ENCODE results near the gene MATN4.
A peak's percentile ranks its signal among the peaks of the same experiment; 100 is the strongest.

The MATN4 gene

DNA sequence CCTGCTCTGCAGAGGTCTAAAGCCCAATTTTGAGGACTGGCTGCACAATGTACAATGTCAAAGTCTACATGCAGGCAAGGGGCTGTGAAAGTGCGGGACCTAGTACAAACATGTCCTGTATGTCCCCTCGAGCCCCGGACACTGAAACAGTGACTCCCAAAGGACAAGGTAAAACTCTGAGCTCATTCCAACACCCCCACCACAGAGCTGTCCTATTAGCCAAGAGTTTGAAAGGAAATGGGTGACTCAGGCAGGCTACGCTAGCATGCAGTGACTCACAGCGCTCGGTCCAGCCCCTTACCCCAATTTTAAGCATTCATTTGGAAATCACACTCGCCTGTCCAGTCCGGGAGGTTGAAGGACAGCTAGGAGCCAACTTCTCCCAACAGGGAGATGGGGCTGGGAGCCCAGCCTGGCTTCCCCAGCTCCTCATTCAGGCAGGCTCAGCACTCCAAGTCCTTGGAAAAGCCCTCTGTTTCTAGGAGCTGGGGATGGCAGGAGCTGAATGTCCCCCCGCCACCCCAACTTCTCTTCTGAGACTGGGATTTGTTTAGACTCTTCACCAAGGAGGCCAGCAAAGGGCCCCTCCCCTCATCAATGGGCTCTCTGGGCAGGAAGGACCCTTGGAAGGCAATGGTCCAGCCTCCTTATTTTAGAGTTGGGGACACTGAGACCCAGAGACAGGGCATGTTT is 36.2 kb upstream of the MATN4 start:
- Mint-ChIP-seq H3K27ac (no peak overlapping the region), H3K9me3 (no peaks in the 10 kb centered on the region), H3K4me1 (peaks cover 54% of the 10 kb centered on the region), H3K4me3 (peak overlapping the region; percentile 86), H3K36me3 (peaks cover 73% of the 10 kb centered on the region)
- DNase-seq (ENCODE audit: low spot score in 2 of 2) (no peak), ATAC-seq (peak; percentile 24)

GRCh38 chr20:45343532-45344167 is 35.6 kb upstream of the MATN4 start:
- H3K9me3 Mint-ChIP-seq: no peaks in the 10 kb centered on the region
- ATAC-seq (no peak), DNase-seq (ENCODE audit: low spot score in 2 of 2) (no peak)
- H3K4me1 Mint-ChIP-seq: peaks cover 51% of the 10 kb centered on the region
- H3K36me3 Mint-ChIP-seq: peaks cover 77% of the 10 kb centered on the region
- H3K4me3 Mint-ChIP-seq: peak overlapping the region; percentile 86
- no peak overlapping the region for H3K27ac Mint-ChIP-seq

- Mint-ChIP-seq H3K4me1 (peaks cover 48% of the 10 kb centered on the region), H3K9me3 (no peaks in the 10 kb centered on the region), H3K36me3 (peaks cover 71% of the 10 kb centered on the region), H3K4me3 (no peak overlapping the region), H3K27ac (no peak overlapping the region)
- ATAC-seq (no peak), DNase-seq (ENCODE audit: low spot score in 2 of 2) (no peak)
Measured at GRCh38 chr20:45342855-45343531, 34.9 kb upstream of the MATN4 start.

GRCh38 chr20:45341939-45342854 is 34.1 kb upstream of the MATN4 start:
- Mint-ChIP-seq H3K9me3 (no peaks in the 10 kb centered on the region), H3K4me1 (peaks cover 46% of the 10 kb centered on the region), H3K36me3 (peaks cover 71% of the 10 kb centered on the region), H3K27ac (no peak overlapping the region), H3K4me3 (no peak overlapping the region)
- DNase-seq (ENCODE audit: low spot score in 2 of 2): no peak
- ATAC-seq: no peak

DNA sequence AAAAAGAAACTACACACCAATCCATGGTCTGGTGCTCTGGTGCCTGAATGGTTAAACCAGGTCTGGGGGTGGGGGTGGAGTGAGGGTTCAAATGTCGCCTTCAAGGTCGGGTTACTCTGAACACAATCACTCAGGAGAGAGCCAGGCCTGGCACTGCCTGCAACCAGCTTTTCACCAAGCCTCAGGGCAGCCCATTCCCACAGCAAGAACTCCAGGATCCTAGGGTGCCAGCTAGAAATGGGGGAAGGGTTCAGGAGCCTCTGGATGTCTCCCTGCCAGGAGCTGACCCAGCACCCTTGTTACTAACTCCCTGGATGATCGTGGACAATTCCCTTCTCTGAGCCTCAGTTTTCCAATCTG is 33.5 kb upstream of the MATN4 start:
- ATAC-seq: no peak
- H3K9me3 Mint-ChIP-seq: no peaks in the 10 kb centered on the region
- no peak for DNase-seq (ENCODE audit: low spot score in 2 of 2)
- peaks cover 71% of the 10 kb centered on the region for H3K36me3 Mint-ChIP-seq
- H3K27ac Mint-ChIP-seq: no peak overlapping the region
- H3K4me1 Mint-ChIP-seq: peaks cover 45% of the 10 kb centered on the region
- H3K4me3 Mint-ChIP-seq: no peak overlapping the region

- Mint-ChIP-seq H3K36me3 (peaks cover 68% of the 10 kb centered on the region), H3K9me3 (no peaks in the 10 kb centered on the region), H3K27ac (no peak overlapping the region), H3K4me1 (peaks cover 39% of the 10 kb centered on the region), H3K4me3 (no peak overlapping the region)
- ATAC-seq: no peak
- no peak for DNase-seq (ENCODE audit: low spot score in 2 of 2)
Measured at GRCh38 chr20:45340951-45341350, 32.9 kb upstream of the MATN4 start.

DNA sequence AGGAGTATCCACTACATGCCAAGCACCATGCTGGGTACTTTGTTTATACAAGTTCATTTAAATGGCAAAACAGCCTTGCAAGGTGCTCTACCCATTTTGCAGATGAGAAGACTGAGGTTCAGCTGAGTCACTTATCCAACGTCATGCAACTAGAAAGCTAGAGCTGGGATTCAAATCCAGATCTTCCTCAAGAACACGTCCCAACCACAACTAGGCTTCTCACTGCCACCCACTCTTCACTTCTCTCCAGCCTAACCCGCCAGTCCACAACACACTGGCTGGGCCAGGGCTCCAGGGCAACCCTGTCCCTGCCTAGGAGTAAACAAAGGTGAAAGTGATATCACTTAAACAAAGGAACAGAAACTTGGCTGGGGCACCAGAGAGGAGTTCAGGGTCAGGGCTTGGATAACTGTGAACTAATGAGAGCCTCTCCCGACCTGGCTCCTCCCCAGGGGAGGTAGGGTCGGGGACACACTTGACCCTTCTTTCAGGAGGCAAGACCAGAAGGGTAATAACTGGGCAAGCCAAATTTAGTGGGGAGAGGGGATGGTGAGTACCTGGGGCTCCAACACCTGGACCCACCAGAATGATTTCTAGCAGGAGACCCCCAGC is 32.2 kb upstream of the MATN4 start:
- Mint-ChIP-seq H3K4me3 (no peak overlapping the region), H3K36me3 (peaks cover 68% of the 10 kb centered on the region), H3K4me1 (peaks cover 38% of the 10 kb centered on the region), H3K27ac (no peak overlapping the region), H3K9me3 (no peaks in the 10 kb centered on the region)
- ATAC-seq (no peak), DNase-seq (ENCODE audit: low spot score in 2 of 2) (no peak)

DNA sequence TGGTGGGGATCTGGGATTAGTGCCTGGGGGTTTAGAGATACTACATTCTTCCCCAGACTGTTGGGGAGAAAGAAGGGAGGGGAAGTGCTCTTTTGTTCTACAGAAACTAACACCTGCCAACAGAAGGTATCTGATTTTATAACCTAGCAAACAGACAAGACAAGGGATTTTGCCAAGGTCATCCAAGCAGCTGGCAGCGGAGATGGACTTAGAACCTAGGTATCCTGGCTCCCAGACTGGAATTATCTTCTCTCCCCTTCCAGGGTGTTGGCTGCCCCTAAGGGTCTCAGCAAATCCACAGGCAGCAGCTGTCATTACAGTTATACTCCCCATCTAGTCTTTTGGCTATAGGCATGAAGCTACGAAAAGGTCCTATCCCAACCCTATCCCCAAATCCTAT is 31.7 kb upstream of the MATN4 start:
- Mint-ChIP-seq H3K9me3 (no peaks in the 10 kb centered on the region), H3K4me3 (no peak overlapping the region), H3K4me1 (peaks cover 32% of the 10 kb centered on the region), H3K27ac (no peak overlapping the region), H3K36me3 (peaks cover 68% of the 10 kb centered on the region)
- no peak for ATAC-seq
- no peak for DNase-seq (ENCODE audit: low spot score in 2 of 2)

GRCh38 chr20:45339084-45339483 is 31.0 kb upstream of the MATN4 start:
- DNase-seq (ENCODE audit: low spot score in 2 of 2): no peak

DNA sequence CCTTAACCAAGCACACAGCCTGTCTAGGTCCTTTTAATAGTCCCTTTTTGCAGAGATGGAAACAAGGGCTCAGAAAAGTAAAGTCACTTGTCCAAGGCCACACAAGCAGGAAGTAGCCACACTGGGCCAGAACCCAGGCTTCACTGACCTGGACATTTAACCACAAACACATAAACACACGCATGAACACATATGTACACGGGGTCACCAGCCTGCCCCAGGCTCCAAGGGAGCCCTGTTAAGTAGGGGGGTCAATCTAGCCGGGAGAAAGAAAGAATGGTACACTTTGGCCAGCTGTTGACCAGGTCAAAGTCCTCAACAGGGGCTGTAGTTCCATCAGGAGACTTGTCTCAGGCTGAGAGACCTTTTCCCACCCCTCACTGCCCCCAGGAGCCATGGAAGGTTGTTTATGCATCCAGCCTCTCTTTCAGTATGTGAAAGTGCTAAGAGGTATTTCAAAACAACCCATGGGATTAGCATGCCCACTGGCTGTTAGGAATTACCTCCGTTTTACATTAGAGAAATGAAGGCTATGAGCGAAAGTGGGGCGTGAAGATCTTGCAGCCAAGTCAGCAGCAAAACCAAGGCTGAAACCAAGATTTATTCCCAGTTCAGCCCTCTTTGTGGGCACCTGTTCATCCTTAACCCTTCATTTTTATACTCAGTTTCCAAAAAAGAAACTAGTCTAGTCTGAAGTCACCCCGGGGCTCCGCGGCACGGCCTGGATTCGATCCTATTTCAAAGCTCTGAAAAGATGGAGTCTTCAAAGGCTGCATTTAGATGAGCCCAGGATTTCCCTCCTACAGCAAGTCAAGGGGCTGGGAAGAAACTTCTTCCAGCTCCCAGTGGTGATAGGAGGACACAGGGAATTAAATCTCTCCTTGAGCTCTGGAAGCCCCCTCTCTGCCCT is 30.3 kb upstream of the MATN4 start:
- no peak for DNase-seq (ENCODE audit: low spot score in 2 of 2)
- no peaks in the 10 kb centered on the region for H3K9me3 Mint-ChIP-seq
- H3K4me1 Mint-ChIP-seq: peaks cover 24% of the 10 kb centered on the region
- H3K36me3 Mint-ChIP-seq: peaks cover 79% of the 10 kb centered on the region
- H3K27ac Mint-ChIP-seq: no peak overlapping the region
- ATAC-seq: no peak
- no peak overlapping the region for H3K4me3 Mint-ChIP-seq

More at GRCh38 chr20:45339084-45339483, 31.0 kb upstream of the MATN4 start:
- H3K4me3 Mint-ChIP-seq: no peak overlapping the region
- peaks cover 26% of the 10 kb centered on the region for H3K4me1 Mint-ChIP-seq
- H3K36me3 Mint-ChIP-seq: peaks cover 72% of the 10 kb centered on the region
- H3K27ac Mint-ChIP-seq: no peak overlapping the region
- no peaks in the 10 kb centered on the region for H3K9me3 Mint-ChIP-seq
- ATAC-seq: no peak

- Mint-ChIP-seq H3K36me3 (peaks cover 88% of the 10 kb centered on the region), H3K4me1 (peaks cover 24% of the 10 kb centered on the region), H3K9me3 (no peaks in the 10 kb centered on the region), H3K4me3 (no peak overlapping the region), H3K27ac (peak overlapping the region; percentile 55)
- DNase-seq (ENCODE audit: low spot score in 2 of 2) (no peak), ATAC-seq (no peak)
Measured at GRCh38 chr20:45337367-45338120, 29.4 kb upstream of the MATN4 start.

- Mint-ChIP-seq H3K9me3 (no peaks in the 10 kb centered on the region), H3K4me3 (no peak overlapping the region), H3K27ac (peak overlapping the region; percentile 55), H3K36me3 (peaks cover 90% of the 10 kb centered on the region), H3K4me1 (peaks cover 24% of the 10 kb centered on the region)
- ATAC-seq (no peak), DNase-seq (ENCODE audit: low spot score in 2 of 2) (no peak)
Measured at GRCh38 chr20:45336530-45337366, 28.6 kb upstream of the MATN4 start.

- DNase-seq (ENCODE audit: low spot score in 2 of 2) (no peak), ATAC-seq (no peak)
- Mint-ChIP-seq H3K27ac (no peak overlapping the region), H3K4me1 (peaks cover 1% of the 10 kb centered on the region), H3K9me3 (no peaks in the 10 kb centered on the region), H3K4me3 (no peak overlapping the region), H3K36me3 (peaks cover 97% of the 10 kb centered on the region)
Measured at GRCh38 chr20:45330476-45330875, 22.4 kb upstream of the MATN4 start.
